H9 (cell line): ENCODE measurements around the gene CALML5. TPM values are rescaled to one million over a fixed set of nuclear protein-coding genes. Genes with fewer than 3 reads are reported as not detected.

Experiments used
- DNase-seq: peaks from one replicate; pipeline ENCODE4 v3.0.0-alpha.2; 2017
- H2AFZ ChIP-seq: one replicate; pipeline ENCODE4 v1.6.1; 2013; ENCODE audit warnings: mild to moderate bottlenecking, low read length, control low read depth, moderate library complexity
- H2AK5ac ChIP-seq: 2 replicates; pipeline ENCODE4 v1.6.1; 2013; ENCODE audit warnings: low read length, control low read depth, mixed read lengths; ENCODE audit not compliant: insufficient read length
- H2BK120ac ChIP-seq: one replicate; pipeline ENCODE4 v1.6.1; 2013; ENCODE audit warnings: low read depth, mild to moderate bottlenecking, low read length, control low read depth, inconsistent platforms; ENCODE audit not compliant: poor library complexity, severe bottlenecking
- H2BK12ac ChIP-seq: 2 replicates; pipeline ENCODE4 v1.6.1; 2013; ENCODE audit warnings: low read length, control low read depth, mixed read lengths, low read depth; ENCODE audit not compliant: insufficient read length
- H2BK15ac ChIP-seq: 2 replicates; pipeline ENCODE4 v1.6.1; 2013; ENCODE audit warnings: low read depth, low read length, control low read depth
- H2BK20ac ChIP-seq: one replicate; pipeline ENCODE4 v1.6.1; 2013; ENCODE audit warnings: low read depth, mild to moderate bottlenecking, low read length, control low read depth, inconsistent platforms; ENCODE audit not compliant: poor library complexity, severe bottlenecking
- H2BK5ac ChIP-seq: 2 replicates; pipeline ENCODE4 v1.6.1; 2013; ENCODE audit warnings: low read length, control low read depth, mixed read lengths; ENCODE audit not compliant: insufficient read length
- H3K14ac ChIP-seq: 2 replicates; pipeline ENCODE4 v1.6.1; 2013; ENCODE audit warnings: low read length, control low read depth; ENCODE audit not compliant: insufficient read depth
- H3K18ac ChIP-seq: 2 replicates; pipeline ENCODE4 v1.6.1; 2013; ENCODE audit warnings: low read depth, mild to moderate bottlenecking, mixed read lengths, low read length, control low read depth; ENCODE audit not compliant: insufficient read length
- H3K23ac ChIP-seq: 2 replicates; pipeline ENCODE4 v1.6.1; 2013; ENCODE audit warnings: low read length, control low read depth, mixed read lengths, low read depth; ENCODE audit not compliant: insufficient read length
- H3K23me2 ChIP-seq: 2 replicates; pipeline ENCODE4 v1.6.1; 2013; ENCODE audit warnings: low read depth, mild to moderate bottlenecking, mixed read lengths, low read length, control low read depth; ENCODE audit not compliant: insufficient read length, poor library complexity, severe bottlenecking
- H3K27ac ChIP-seq: 2 replicates; pipeline ENCODE4 v1.5.1; 2013; ENCODE audit warnings: low read length, control low read depth, mixed read lengths, low read depth; ENCODE audit not compliant: insufficient read length
- H3K27me3 ChIP-seq: 2 replicates; pipeline ENCODE4 v1.6.1; 2013; ENCODE audit warnings: low read length, control low read depth, inconsistent platforms; ENCODE audit not compliant: insufficient read depth
- H3K4ac ChIP-seq: 2 replicates; pipeline ENCODE4 v1.6.1; 2013; ENCODE audit warnings: low read depth, mild to moderate bottlenecking, control low read depth, inconsistent platforms, low read length, moderate library complexity
- H3K4me1 ChIP-seq: 2 replicates; pipeline ENCODE4 v1.6.1; 2013; ENCODE audit warnings: low read length, control low read depth, inconsistent platforms; ENCODE audit not compliant: insufficient read depth
- H3K4me2 ChIP-seq: 2 replicates; pipeline ENCODE4 v1.6.1; 2013; ENCODE audit warnings: low read length, control low read depth, mixed read lengths; ENCODE audit not compliant: insufficient read length, insufficient read depth
- H3K56ac ChIP-seq: 2 replicates; pipeline ENCODE4 v1.6.1; 2013; ENCODE audit warnings: low read depth, mild to moderate bottlenecking, mixed read lengths, low read length, control low read depth; ENCODE audit not compliant: insufficient read length
- H3K79me1 ChIP-seq: 2 replicates; pipeline ENCODE4 v1.6.1; 2013; ENCODE audit warnings: low read depth, mild to moderate bottlenecking, moderate library complexity, low read length, control low read depth, inconsistent platforms; ENCODE audit not compliant: insufficient read depth, poor library complexity, severe bottlenecking
- H3K79me2 ChIP-seq: 2 replicates; pipeline ENCODE4 v1.6.1; 2013; ENCODE audit warnings: low read length, control low read depth, inconsistent platforms; ENCODE audit not compliant: insufficient read depth
- H3K9ac ChIP-seq: 2 replicates; pipeline ENCODE4 v1.6.1; 2013; ENCODE audit warnings: low read length, control low read depth, mixed read lengths; ENCODE audit not compliant: insufficient read length; ENCODE audit errors: extremely low read depth
- H3K9me3 ChIP-seq: one replicate; pipeline ENCODE4 v1.6.1; 2013; ENCODE audit warnings: low read depth, low read length, inconsistent platforms; ENCODE audit not compliant: control insufficient read depth
- H3T11ph ChIP-seq: one replicate; pipeline ENCODE4 v1.6.1; 2013; ENCODE audit warnings: mild to moderate bottlenecking, low read length, control low read depth, inconsistent platforms
- H4K20me1 ChIP-seq: one replicate; pipeline ENCODE4 v1.6.1; 2013; ENCODE audit not compliant: control insufficient read depth, insufficient read length, insufficient read depth
- H4K5ac ChIP-seq: 2 replicates; pipeline ENCODE4 v1.6.1; 2013; ENCODE audit warnings: low read depth, mild to moderate bottlenecking, mixed read lengths, low read length, control low read depth; ENCODE audit not compliant: insufficient read length
- H4K8ac ChIP-seq: replicated peaks from 2 replicates; pipeline ENCODE4 v1.6.1; 2013; ENCODE audit warnings: low read length, control low read depth, mixed read lengths, low read depth; ENCODE audit not compliant: insufficient read length
- H4K91ac ChIP-seq: 2 replicates; pipeline ENCODE4 v1.6.1; 2013; ENCODE audit warnings: low read depth, mild to moderate bottlenecking, moderate library complexity, mixed read lengths, low read length, control low read depth; ENCODE audit not compliant: insufficient read length
- H3K27ac Mint-ChIP-seq, 3 experiments: 2 replicates in 2 of 3; 3 replicates in 1 of 3; pipeline ENCODE4 v1.8.0; 2020 to 2021; ENCODE audit warnings: mixed read lengths in 3 of 3, mild to moderate bottlenecking in 1 of 3, moderate library complexity in 1 of 3
- H3K27me3 Mint-ChIP-seq: 2 replicates; pipeline ENCODE4 v1.8.0; 2021; ENCODE audit warnings: low read depth, mild to moderate bottlenecking, moderate library complexity, mixed read lengths
- H3K36me3 Mint-ChIP-seq, 3 experiments: 2 replicates in 2 of 3; 3 replicates in 1 of 3; pipeline ENCODE4 v1.8.0; 2020 to 2021; ENCODE audit warnings: low read depth in 3 of 3, mixed read lengths in 3 of 3; ENCODE audit not compliant: insufficient read depth in 1 of 3
- H3K4me1 Mint-ChIP-seq, 2 experiments: 2 replicates each; pipeline ENCODE4 v1.8.0; 2020; ENCODE audit warnings: mixed read lengths in 2 of 2
- H3K4me3 Mint-ChIP-seq, 2 experiments: 2 replicates in 1 of 2; 3 replicates in 1 of 2; pipeline ENCODE4 v1.8.0; 2020 to 2021; ENCODE audit warnings: mild to moderate bottlenecking in 2 of 2, mixed read lengths in 2 of 2, moderate library complexity in 1 of 2
- H3K9me3 Mint-ChIP-seq, 2 experiments: 2 replicates in 1 of 2; 3 replicates in 1 of 2; pipeline ENCODE4 v1.8.0; 2020; ENCODE audit warnings: mild to moderate bottlenecking in 2 of 2, mixed read lengths in 2 of 2, moderate library complexity in 1 of 2
- WGBS: extraction: QIAGEN DNeasy Blood & Tissue Kit; methylation state at CpG from one replicate; pipeline ENCODE4 v1.1.7; 2013; ENCODE audit warnings: missing lambda C conversion rate, low lambda C conversion rate, mixed read lengths; ENCODE audit not compliant: insufficient read length; ENCODE audit errors: extremely low coverage; 5-methylcytosine and 5-hydroxymethylcytosine counted together
- total RNA-seq: library from RNA; stranded (reverse); gene quantifications from 2 replicates; pipeline ENCODE4 v1.2.1, GENCODE V29; 2021
- TF ChIP-seq, protein P1 (sequence below): fragments of 200-600 bp; sonication (generic); conservative IDR thresholded peaks from 3 replicates; pipeline ENCODE4 v1.8.0; 2021; ENCODE audit warnings: antibody characterized with exemption, mild to moderate bottlenecking

CALML5 gene
- total RNA-seq, 1 experiment from 2014 or later, result not detected

DNA sequence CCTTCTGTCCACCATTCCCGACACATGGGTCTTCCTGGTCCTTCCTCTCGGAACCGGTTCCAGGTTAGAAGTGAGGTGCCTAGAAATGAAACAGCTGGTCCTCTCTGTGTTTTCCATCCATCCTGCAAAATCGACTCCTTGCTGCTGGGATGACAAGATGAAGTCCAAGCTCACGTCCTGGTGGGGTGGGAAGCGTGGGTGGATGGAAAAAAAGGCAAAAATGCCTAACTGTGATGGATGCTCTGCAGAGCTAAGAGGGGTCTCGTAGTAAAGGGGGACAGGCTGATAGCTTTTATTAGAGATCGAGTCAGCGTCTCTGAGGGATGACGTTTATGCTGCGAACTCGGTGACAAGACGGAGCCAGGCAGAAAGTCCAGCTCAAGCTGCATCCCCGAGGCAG, 14.1 kb downstream of the CALML5 start:
- Mint-ChIP-seq H3K36me3 (no peaks in the 10 kb centered on the region; a peak in 2 of 7 replicates), H3K4me3 (no peak overlapping the region), H3K9me3 (peaks cover 0 to 3% of the 10 kb centered on the region in 2 experiments; a peak in 1 of 5 replicates), H3K4me1 (peaks cover 23 to 42% of the 10 kb centered on the region in 2 experiments), H3K27me3 (peaks cover 5% of the 10 kb centered on the region), H3K27ac (no peak overlapping the region)
- Histone ChIP-seq H2BK15ac (no peak overlapping the region), H3K14ac (no peak overlapping the region), H2BK120ac (no peak overlapping the region), H2AK5ac (no peak overlapping the region), H2BK20ac (no peak overlapping the region), H4K91ac (no peak overlapping the region), H3K23me2 (no peaks in the 10 kb centered on the region), H3K23ac (no peak overlapping the region), H3K56ac (no peak overlapping the region), H4K8ac (no peak overlapping the region), H2BK12ac (no peak overlapping the region), H3K9me3 (no peaks in the 10 kb centered on the region), H2BK5ac (no peak overlapping the region), H3K27me3 (no peaks in the 10 kb centered on the region), H3K79me1 (no peaks in the 10 kb centered on the region), H3K4ac (no peak overlapping the region), H3K4me1 (peaks cover 1% of the 10 kb centered on the region; the same call in 1 of the 2 replicates), H3K79me2 (no peaks in the 10 kb centered on the region), H4K5ac (no peak overlapping the region), H3T11ph (no peak overlapping the region), H3K4me2 (no peak overlapping the region), H3K18ac (no peak overlapping the region), H3K9ac (no peak overlapping the region), H3K27ac (no peak overlapping the region), H2AFZ (no peak overlapping the region), H4K20me1 (no peaks in the 10 kb centered on the region)
- no CpG with 5 or more reads among the region's 14 CpGs for WGBS
- no peak for DNase-seq
- TF ChIP-seq, protein P1, sequence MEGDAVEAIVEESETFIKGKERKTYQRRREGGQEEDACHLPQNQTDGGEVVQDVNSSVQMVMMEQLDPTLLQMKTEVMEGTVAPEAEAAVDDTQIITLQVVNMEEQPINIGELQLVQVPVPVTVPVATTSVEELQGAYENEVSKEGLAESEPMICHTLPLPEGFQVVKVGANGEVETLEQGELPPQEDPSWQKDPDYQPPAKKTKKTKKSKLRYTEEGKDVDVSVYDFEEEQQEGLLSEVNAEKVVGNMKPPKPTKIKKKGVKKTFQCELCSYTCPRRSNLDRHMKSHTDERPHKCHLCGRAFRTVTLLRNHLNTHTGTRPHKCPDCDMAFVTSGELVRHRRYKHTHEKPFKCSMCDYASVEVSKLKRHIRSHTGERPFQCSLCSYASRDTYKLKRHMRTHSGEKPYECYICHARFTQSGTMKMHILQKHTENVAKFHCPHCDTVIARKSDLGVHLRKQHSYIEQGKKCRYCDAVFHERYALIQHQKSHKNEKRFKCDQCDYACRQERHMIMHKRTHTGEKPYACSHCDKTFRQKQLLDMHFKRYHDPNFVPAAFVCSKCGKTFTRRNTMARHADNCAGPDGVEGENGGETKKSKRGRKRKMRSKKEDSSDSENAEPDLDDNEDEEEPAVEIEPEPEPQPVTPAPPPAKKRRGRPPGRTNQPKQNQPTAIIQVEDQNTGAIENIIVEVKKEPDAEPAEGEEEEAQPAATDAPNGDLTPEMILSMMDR, result no peak
